WTC11 (cell line): ENCODE data around the gene RFPL3. TPM values are rescaled to one million over a fixed set of nuclear protein-coding genes. Genes with fewer than 3 reads are reported as not detected.

Source experiments
- ATAC-seq: fragments of 200-7000 bp; cut with Tn5 transposase; 2 replicates; pipeline ENCODE4 v1.10.0; 2021; ENCODE audit warnings: mild to moderate bottlenecking, moderate library complexity
- CTCF ChIA-PET: fragments of 300-600 bp; sonication (Branson Sonifier 250); formaldehyde crosslinking; loops from one replicate; lab custom pipeline; 2021; ENCODE audit warnings: antibody characterized with exemption; lab: Charles Lee
- POLR2A ChIA-PET: fragments of 350-600 bp; sonication (Branson Sonifier 250); formaldehyde crosslinking; loops from one replicate; lab custom pipeline; 2021; ENCODE audit warnings: antibody characterized with exemption; lab: Charles Lee
- DNase-seq: peaks from one replicate; pipeline ENCODE4 v3.0.0; 2021; ENCODE audit warnings: low spot score
- H3K27ac Mint-ChIP-seq: 2 replicates; pipeline ENCODE4 v1.8.0; 2021; ENCODE audit warnings: mixed read lengths
- H3K27me3 Mint-ChIP-seq: 2 replicates; pipeline ENCODE4 v1.8.0; 2021; ENCODE audit warnings: low read depth, mild to moderate bottlenecking, moderate library complexity, mixed read lengths
- H3K36me3 Mint-ChIP-seq: 2 replicates; pipeline ENCODE4 v1.8.0; 2021; ENCODE audit warnings: mixed read lengths
- H3K4me1 Mint-ChIP-seq: 2 replicates; pipeline ENCODE4 v1.8.0; 2022; ENCODE audit warnings: mixed read lengths
- H3K4me3 Mint-ChIP-seq: 2 replicates; pipeline ENCODE4 v1.8.0; 2021; ENCODE audit warnings: mild to moderate bottlenecking, moderate library complexity, mixed read lengths
- H3K9me3 Mint-ChIP-seq: 2 replicates; pipeline ENCODE4 v1.8.0; 2021; ENCODE audit warnings: mixed read lengths
- ATF1 ChIP-seq: sonication (generic); formaldehyde crosslinking; IDR thresholded peaks from 2 replicates; pipeline ENCODE4 v1.8.1; 2023; ENCODE audit warnings: mild to moderate bottlenecking, moderate library complexity, missing genetic modification reagents
- ATF2 ChIP-seq: sonication (generic); formaldehyde crosslinking; IDR thresholded peaks from 2 replicates; pipeline ENCODE4 v1.8.1; 2022; ENCODE audit warnings: low read depth, missing genetic modification reagents, borderline replicate concordance
- CDX4 ChIP-seq: fragments of 250-450 bp; sonication (Bioruptor Pico); IDR thresholded peaks from 2 replicates; pipeline ENCODE4 v1.9.0; 2021; ENCODE audit warnings: moderate library complexity, mild to moderate bottlenecking, inconsistent platforms, borderline replicate concordance
- E2F4 ChIP-seq: sonication (generic); formaldehyde crosslinking; IDR thresholded peaks from 2 replicates; pipeline ENCODE4 v1.8.1; 2022; ENCODE audit warnings: low read depth, mild to moderate bottlenecking, moderate library complexity, missing genetic modification reagents, borderline replicate concordance
- ELF4 ChIP-seq: sonication (generic); formaldehyde crosslinking; IDR thresholded peaks from 2 replicates; pipeline ENCODE4 v1.8.1; 2022; ENCODE audit warnings: low read depth, mild to moderate bottlenecking, moderate library complexity, missing genetic modification reagents
- ERG ChIP-seq: fragments of 250-450 bp; sonication (Bioruptor Pico); IDR thresholded peaks from 2 replicates; pipeline ENCODE4 v1.8.0; 2021; ENCODE audit warnings: mild to moderate bottlenecking
- ESRRA ChIP-seq: sonication (generic); formaldehyde crosslinking; IDR thresholded peaks from 2 replicates; pipeline ENCODE4 v1.8.1; 2022; ENCODE audit warnings: mild to moderate bottlenecking, missing genetic modification reagents, borderline replicate concordance
- FOXP4 ChIP-seq: sonication (generic); formaldehyde crosslinking; IDR thresholded peaks from 2 replicates; pipeline ENCODE4 v1.8.0; 2022; ENCODE audit warnings: mild to moderate bottlenecking, missing genetic modification reagents
- HMGXB4 ChIP-seq: sonication (generic); formaldehyde crosslinking; IDR thresholded peaks from 2 replicates; pipeline ENCODE4 v1.8.1; 2023; ENCODE audit warnings: mild to moderate bottlenecking, moderate library complexity, missing genetic modification reagents
- JUN ChIP-seq: sonication (generic); formaldehyde crosslinking; IDR thresholded peaks from 2 replicates; pipeline ENCODE4 v1.8.0; 2023; ENCODE audit warnings: mild to moderate bottlenecking, missing genetic modification reagents
- MAX ChIP-seq: sonication (generic); formaldehyde crosslinking; IDR thresholded peaks from 2 replicates; pipeline ENCODE4 v1.8.0; 2022; ENCODE audit warnings: mild to moderate bottlenecking, missing genetic modification reagents
- MLX ChIP-seq: sonication (generic); formaldehyde crosslinking; IDR thresholded peaks from 2 replicates; pipeline ENCODE4 v1.8.1; 2023; ENCODE audit warnings: mild to moderate bottlenecking, missing genetic modification reagents, moderate library complexity
- NFE2L1 ChIP-seq: sonication (generic); formaldehyde crosslinking; IDR thresholded peaks from 2 replicates; pipeline ENCODE4 v1.8.1; 2023; ENCODE audit warnings: missing genetic modification reagents
- NR2C2 ChIP-seq: sonication (generic); formaldehyde crosslinking; IDR thresholded peaks from 2 replicates; pipeline ENCODE4 v1.8.0; 2022; ENCODE audit warnings: mild to moderate bottlenecking, missing genetic modification reagents
- PRDM15 ChIP-seq: sonication (generic); formaldehyde crosslinking; IDR thresholded peaks from 2 replicates; pipeline ENCODE4 v1.8.0; 2022; ENCODE audit warnings: missing genetic modification reagents
- RELA ChIP-seq: sonication (generic); formaldehyde crosslinking; IDR thresholded peaks from 2 replicates; pipeline ENCODE4 v1.8.1; 2022; ENCODE audit warnings: missing genetic modification reagents, mild to moderate bottlenecking, borderline replicate concordance
- SMAD4 ChIP-seq: sonication (generic); formaldehyde crosslinking; IDR thresholded peaks from 2 replicates; pipeline ENCODE4 v1.8.0; 2022; ENCODE audit warnings: mild to moderate bottlenecking, missing genetic modification reagents
- TEAD4 ChIP-seq: sonication (generic); formaldehyde crosslinking; IDR thresholded peaks from 2 replicates; pipeline ENCODE4 v1.8.0; 2022; ENCODE audit warnings: mild to moderate bottlenecking, missing genetic modification reagents
- TP53 ChIP-seq: sonication (generic); formaldehyde crosslinking; IDR thresholded peaks from 2 replicates; pipeline ENCODE4 v1.8.1; 2023; ENCODE audit warnings: mild to moderate bottlenecking, missing genetic modification reagents
- ZNF416 ChIP-seq: fragments of 250-450 bp; sonication (Bioruptor Pico); IDR thresholded peaks from 2 replicates; pipeline ENCODE4 v1.9.0; 2021; ENCODE audit warnings: mild to moderate bottlenecking, inconsistent platforms
- total RNA-seq: library from RNA; stranded (reverse); gene quantifications from 3 replicates; pipeline ENCODE4 v1.2.3, GENCODE V29; 2021

RFPL3 gene
- total RNA-seq, 1 experiment from 2014 or later: not detected

- Mint-ChIP-seq H3K36me3 (no peaks in the 10 kb centered on the region; the same call in 1 of the 2 replicates), H3K4me3 (no peak overlapping the region), H3K27me3 (peaks cover 9% of the 10 kb centered on the region; the same call in 1 of the 2 replicates), H3K27ac (no peak overlapping the region), H3K4me1 (no peaks in the 10 kb centered on the region), H3K9me3 (peaks cover 8% of the 10 kb centered on the region; the same call in 1 of the 2 replicates)
- TF ChIP-seq E2F4 (CRISPR knock-in tag): no peak
- TF ChIP-seq ZNF416 (CRISPR knock-in tag): no peak
- TF ChIP-seq ERG (CRISPR knock-in tag): no peak
- no peak for TF ChIP-seq CDX4 (CRISPR knock-in tag)
- TF ChIP-seq ESRRA: no peak
- TF ChIP-seq TP53 (CRISPR knock-in tag): no peak
- no peak for TF ChIP-seq MAX (CRISPR knock-in tag)
- no peak for TF ChIP-seq RELA
- TF ChIP-seq ELF4: no peak
- TF ChIP-seq NFE2L1 (CRISPR knock-in tag): no peak
- no peak for TF ChIP-seq TEAD4 (CRISPR knock-in tag)
- no peak for TF ChIP-seq FOXP4 (CRISPR knock-in tag)
- TF ChIP-seq HMGXB4 (CRISPR knock-in tag): no peak
- TF ChIP-seq JUN (CRISPR knock-in tag): no peak
- no peak for TF ChIP-seq NR2C2 (CRISPR knock-in tag)
- TF ChIP-seq ATF1 (CRISPR knock-in tag): no peak
- TF ChIP-seq ATF2 (CRISPR knock-in tag): no peak
- no peak for TF ChIP-seq MLX (CRISPR knock-in tag)
- no peak for TF ChIP-seq PRDM15 (CRISPR knock-in tag)
- no peak for TF ChIP-seq SMAD4 (CRISPR knock-in tag)
- DNase-seq (no peak), ATAC-seq (no peak)
- CTCF ChIA-PET: no interaction called here
- POLR2A ChIA-PET: interaction anchor here (0.7 kb wide), 1 partner anchor 687 kb away, joined by 5 read pairs; no protein-coding TSS in a partner anchor
Observed at GRCh38 chr22:32364210-32364609, 6.5 kb downstream of the RFPL3 start.
